Stimulated activated CD4-positive, alpha-beta T cell treated with anti-CD3 and anti-CD28 coated beads, Interleukin-1b, Interleukin-23, amount 100 ng/mL, for 4 hours (primary cell): ENCODE data around the gene ENTPD2.

Experiments used
- DNase-seq, 2 donors: peaks; one replicate each; pipeline ENCODE4 v3.0.0-alpha.2; 2020; ENCODE audit warnings: low read depth in 2 of 2

The ENTPD2 gene

DNA sequence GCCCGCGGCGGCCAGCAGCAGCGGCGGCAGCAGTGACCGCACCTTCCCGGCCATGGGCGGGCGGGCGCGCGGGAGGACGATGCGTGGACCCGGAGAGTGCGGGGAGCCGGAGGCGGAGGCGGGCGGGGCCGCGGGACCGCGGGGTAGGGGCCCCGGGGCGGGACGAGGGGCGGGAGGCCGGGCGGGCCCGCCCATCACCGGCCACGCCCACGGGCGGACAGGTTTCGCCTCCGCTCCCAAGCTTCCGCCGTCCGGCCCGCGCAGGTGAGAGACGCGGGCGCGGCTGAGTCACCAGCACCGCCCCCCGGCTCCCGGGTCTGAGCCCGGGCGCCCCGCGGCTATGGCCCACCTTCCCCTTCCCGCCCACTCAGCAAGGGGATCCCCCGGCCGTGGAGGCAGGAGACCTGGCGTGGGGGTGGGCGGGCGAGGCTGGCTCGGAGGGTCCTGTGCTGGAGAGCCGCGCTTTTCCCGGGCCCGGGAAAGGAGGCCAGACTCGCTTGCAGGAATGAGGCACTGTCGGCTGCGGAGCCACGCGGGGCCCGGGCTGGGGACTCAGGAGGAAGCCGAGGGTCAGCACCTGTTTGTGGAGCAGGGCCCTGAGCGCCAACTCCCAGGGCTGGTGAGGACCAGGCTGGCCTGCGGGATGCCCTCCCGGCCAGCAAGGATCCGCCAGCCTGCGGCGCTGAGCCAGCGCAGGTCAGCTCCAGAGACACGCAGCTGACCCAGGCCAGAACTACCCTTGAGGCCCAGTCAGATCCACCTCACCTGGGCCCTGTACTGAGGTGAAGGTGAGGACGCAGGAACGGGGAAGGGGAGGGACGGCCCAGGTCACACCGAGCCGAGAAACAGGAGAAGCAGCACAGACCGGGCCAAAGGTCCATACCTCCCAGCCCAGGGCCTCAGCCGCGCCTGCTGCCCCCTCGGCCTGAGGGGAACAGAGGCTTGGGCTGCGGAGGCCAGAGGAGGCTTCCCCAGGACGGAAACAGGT, at the start of gene ENTPD2:
Gene ENTPD2 (minus strand): TSS at position 118 of the 988 bp plus-strand sequence. CDS start 64 bp downstream, at position 54.
- peak; percentile 29 to 48 for DNase-seq

DNA sequence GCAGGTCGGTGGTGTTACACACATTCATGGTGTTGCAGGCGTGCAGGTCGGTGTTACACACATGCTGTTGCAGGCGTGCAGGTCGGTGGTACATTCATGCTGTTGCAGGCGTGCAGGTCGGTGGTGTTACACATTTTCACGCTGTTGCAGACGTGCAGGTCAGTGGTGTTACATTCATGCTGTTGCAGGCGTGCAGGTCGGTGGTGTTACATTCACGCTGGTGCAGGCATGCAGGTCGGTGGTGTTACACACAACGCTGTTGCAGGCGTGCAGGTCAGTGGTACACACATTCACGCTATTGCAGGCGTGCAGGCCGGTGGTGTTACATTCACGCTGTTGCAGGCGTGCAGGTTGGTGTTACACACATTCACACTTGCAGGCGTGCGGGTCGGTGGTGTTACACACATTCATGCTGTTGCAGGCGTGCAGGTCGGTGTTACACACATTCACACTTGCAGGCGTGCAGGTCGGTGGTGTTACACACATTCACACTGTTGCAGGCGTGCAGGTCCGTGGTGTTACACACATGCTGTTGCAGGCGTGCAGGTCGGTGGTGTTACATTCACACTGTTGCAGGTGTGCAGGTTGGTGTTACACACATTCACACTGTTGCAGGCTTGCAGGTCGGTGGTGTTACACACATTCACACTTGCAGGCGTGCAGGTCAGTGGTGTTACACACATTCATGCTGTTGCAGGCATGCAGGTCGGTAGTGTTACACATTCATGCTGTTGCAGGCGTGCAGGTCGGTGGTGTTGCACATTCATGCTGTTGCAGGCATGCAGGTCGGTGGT, 49.5 kb upstream of the ENTPD2 start:
- no peak for DNase-seq

DNA sequence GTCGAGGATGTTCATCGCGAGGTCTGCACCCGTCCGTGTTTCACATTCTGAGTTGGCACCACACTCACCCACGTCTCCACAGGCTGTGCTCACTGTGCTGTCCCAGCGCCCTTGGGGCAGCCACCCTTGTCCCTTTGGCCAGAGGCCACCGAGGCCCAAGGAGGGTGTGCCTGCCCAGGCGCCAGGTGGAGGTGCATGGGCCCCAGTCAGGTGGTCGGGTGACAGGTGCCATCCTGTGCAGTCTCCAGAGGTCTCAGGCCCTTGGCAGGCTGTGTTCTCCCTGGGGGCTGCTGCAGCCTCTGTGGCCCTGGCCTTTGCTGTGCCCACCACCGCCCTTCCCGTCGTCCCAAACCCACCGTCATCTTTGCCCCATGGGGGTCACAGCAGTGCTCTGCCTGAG, 45.4 kb upstream of the ENTPD2 start:
- no peak for DNase-seq

DNA sequence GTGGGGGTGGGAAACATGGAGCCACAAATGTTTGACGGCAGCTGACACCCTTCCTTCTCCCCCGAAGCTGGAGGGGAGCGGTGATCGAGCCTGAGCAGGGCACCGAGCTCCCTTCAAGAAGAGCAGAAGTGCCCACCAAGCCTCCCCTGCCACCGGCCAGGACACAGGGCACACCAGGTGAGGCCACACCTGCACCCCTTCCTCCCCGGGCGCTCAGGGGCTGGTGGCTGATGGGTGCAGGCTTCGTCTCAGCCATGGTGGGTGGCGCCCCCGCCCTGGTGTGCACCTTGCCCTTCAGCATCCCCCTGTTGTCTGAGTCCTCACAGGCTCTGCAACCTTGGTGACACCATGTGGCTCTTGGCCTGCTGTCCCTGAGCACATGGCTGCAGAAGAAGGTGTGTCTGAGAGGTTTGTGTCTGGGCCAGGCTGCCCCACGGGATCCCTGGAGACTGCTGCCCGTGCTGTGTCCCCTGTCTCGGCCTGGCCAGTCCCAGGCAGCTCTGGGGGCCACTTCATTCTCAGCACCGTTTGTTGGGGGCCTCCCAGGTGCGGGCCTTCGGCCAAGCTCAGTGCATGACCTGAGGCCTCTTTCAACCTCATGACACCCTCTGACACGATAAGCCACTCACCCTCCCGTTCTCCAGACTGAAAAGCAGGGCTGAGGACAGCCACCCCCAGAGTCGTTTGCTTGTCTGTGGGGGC, 44.1 kb upstream of the ENTPD2 start:
- DNase-seq, result no peak

DNA sequence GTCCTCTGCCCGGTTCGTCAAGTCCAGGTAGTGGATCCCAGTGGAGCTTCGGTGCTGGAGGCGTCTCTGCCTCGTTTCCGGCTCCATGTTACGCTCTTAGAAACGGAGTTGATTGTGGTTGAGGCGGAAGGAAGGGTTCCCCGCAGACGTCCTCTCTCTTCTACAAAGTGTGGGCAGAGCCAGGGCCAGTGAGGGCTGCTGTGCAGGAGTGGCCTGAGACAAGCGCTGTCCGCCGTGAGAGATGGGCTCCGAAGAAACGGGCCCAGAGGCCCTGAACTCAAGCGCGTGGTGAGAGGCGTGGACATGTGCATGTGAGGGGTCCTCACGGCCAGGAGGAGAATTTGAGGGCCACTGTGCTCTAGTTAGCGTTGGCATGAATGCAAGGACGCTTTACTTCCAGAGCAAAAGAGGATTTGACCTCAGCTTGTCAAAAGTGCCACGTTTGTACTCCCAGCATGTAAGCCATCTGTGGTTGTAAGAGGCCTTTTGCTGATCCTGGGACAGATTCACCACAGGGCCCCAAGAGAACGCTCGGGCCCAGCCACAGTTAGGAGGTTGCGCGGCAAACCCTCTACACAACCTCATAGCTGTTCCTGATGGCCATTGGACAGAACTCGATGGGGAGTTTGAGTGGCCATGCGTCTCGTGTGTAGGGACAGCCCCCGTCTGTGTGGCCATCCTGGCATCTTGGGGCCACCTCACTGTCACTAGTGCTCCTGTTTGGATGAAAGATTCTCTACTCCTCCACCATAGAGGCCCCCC, 43.1 kb upstream of the ENTPD2 start:
- no peak for DNase-seq

DNA sequence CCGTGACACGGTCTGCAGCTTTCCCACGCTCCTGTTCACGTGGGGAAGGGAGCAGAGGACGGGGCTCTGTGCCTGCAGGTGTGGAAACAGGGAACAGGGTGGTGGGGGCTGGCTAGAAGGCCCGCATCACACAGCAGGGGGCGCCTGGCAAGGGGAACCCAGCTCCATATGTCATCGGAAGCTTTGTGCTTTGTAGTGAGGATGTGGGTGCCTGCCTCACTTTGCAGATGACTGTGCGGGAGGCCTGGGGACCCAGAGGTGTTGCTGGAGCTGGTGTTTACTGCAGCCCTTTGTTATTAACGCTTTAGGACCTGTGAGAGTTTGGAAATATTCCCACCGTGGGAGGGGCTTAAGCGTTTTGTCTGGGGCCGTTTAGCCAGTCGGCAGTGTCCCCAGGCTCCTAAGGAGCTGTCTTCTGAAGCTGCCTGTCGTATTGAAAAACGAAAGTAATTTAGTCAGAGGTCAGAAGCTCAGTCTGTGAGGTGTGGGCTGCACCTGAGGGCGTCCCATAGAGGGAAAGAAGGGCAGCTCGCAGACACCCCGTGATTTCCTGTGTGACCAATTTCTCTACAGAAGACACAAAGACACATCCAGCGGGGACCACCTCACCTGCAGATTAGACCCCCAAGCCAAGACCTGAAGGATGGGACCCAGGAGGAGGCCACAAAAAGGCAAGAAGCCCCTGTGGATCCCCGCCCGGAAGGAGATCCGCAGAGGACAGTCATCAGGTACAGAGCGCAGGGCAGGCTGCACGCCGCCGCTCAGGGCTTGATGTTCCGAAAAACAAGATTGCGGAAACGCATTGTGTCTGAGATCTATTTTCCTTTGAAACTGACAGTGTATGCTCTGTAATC, 42.0 kb upstream of the ENTPD2 start:
- DNase-seq, result peak; percentile 76 to 79

DNA sequence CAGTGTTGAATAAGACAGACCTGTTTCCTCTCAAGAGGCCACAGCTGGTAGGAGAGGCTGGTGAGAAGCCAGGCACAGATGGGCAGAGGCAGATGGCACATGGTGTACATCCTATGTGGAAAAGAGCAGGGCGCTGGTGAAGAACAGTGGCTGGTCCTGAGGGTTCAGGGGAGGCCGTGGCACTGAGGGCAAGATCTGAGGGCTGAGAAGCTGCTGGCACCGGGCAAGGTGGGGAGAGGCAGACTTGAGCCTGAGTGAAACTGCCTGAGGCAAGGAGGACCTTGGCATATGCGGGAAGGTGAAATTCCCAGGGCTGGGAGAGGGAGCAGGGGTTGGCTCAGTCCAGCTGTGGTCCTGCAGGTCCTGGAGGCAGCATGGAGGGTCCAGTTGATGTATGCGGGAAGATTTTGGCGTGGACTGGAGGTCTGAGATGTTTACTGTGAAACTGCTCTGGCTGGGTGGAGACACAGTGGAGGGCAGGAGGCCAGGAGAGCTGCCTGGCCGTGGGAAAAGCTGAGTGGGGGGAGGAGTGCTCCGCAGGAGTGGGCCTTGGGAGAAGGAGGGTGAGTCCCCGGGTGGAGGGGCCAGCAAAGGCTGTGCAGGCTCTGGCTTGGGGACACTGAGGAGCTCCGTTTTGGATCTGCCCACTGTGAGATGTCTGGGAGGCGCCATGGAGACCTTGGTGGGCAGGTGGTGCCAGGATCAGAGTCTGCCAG, 35.5 kb upstream of the ENTPD2 start:
- no peak for DNase-seq

DNA sequence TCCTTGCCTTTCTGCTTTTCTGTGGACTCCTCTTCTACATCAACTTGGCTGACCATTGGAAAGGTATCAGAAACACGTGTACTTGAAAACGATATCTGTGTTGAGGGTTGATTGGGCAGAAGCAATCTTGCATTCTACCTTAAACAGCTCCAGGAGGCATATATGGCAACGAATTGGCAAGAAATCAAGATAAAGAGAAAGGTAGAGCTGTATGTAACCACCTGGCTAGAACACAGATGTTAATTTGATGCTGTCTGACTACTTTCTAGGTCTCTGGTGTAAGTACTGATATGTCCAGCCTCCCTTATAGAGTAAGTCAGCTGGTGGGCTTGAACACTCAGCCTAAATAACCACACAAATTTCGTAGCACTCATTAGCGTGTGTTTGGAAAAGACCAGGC, 34.3 kb upstream of the ENTPD2 start:
- DNase-seq, result no peak

DNA sequence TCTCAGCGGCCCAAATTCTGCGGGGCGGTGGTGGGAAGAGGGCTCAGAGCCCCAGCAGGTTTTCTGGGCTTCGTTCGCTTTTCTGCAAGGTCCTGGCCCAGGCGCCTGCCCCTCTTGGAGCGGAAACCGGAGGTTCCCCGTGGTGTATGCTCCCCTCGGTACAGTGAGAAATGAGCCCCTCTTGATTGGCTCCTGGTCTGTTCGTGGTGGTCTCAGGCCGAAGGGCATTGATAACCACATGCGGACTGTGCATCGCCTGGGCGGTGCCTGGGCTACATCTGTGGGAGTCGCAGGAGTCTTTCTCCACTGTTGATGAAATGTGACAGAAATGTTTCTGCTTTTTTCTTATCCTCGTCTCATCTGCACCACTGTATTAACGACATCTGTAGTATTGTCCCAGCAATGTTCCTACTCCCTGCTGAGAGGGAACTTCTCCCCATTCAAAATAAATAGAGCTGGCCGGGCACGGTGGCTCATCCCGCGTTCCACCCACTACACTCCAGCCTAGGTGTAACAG, 33.6 kb upstream of the ENTPD2 start:
- DNase-seq, result no peak

DNA sequence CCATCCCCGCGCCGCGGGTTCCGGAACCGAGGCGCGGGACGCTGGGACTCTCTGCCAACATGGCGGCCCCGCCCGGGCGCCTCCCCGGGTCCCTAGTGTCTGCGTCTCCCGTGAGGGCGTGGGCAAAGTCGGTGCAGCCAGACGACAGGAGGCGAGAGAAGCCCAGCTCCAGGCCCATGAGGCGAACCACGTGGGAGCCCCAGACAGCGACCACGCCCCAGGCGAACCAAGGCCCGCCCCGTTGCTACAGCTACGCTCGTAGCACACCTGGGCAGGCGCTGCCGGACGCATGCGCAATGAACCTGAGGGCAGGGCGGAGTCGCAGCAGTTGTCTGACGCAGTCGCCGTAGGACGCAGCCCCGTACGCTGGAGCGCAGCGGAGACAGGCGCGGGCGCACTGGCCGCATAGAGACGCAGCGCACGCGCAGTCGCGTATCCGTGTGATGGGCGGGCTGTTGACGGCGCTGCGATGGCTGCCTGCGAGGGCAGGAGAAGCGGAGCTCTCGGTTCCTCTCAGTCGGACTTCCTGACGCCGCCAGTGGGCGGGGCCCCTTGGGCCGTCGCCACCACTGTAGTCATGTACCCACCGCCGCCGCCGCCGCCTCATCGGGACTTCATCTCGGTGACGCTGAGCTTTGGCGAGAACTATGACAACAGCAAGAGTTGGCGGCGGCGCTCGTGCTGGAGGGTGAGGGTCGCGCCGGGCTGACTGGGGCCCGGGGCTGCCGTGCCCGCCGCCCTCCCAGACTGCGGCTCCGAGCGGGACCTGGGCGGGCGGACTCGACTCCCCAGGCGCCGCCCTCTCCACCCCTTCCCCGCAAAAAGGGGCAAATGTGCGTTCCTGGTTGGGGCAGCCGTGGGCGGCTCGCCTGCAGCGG, 32.9 kb upstream of the ENTPD2 start, which contains the start of gene MAN1B1:
Gene MAN1B1 (plus strand): TSS at position 455 of the 878 bp plus-strand sequence. CDS start 15 bp downstream, at position 470.
- peak; percentile 99 to 100 for DNase-seq

DNA sequence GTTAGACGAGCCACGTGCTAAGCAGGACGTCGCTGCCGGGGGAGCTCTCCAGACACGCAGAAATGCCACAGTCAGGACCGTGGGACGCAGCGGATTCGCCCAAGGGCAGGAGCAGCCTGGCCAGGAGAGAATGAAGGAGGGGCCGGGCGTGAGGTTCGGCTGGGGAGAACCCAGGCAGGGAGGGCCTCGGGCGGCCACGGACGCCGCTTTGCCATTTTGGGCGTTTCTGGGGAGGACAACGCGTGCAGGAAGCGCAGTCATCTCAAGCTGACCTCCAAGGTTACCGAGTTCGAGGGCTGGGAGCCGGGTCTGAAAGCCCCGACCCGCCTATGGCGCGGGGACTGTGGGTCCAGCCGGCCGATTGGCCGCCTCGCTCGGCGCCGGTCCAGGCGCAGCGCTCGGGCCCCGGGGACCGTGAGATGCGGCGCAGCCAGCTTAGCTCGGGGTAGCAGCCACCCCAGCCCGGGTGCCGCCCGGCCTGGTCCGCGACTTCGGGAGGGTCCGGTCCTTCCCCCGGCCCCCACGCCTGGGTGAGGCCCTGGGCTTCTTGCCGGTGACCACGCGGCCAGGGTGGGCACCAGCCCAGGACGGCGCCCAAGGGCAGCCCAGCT, 32.2 kb upstream of the ENTPD2 start:
- peak in 1 of 2 donors; percentile 9 for DNase-seq

DNA sequence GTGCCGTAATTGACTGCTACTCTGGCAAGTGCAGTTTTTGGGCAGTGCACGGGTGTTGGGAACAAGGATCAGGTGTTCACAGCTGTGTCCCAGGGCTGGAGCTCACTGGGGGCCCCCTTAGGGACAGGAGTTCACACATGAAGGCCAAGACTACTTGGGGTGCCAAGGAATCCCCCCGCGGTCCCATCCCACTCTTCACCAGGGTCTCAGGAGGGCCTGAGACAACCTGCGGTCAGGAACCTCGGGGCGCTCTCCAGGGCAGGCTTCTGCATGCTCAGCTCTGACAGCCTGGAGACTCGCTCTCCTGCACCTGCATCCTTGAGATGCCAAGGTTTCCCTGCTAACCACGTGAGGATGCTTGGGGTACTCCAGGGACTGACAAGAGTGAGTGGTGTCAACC, 30.7 kb upstream of the ENTPD2 start:
- DNase-seq, result no peak

DNA sequence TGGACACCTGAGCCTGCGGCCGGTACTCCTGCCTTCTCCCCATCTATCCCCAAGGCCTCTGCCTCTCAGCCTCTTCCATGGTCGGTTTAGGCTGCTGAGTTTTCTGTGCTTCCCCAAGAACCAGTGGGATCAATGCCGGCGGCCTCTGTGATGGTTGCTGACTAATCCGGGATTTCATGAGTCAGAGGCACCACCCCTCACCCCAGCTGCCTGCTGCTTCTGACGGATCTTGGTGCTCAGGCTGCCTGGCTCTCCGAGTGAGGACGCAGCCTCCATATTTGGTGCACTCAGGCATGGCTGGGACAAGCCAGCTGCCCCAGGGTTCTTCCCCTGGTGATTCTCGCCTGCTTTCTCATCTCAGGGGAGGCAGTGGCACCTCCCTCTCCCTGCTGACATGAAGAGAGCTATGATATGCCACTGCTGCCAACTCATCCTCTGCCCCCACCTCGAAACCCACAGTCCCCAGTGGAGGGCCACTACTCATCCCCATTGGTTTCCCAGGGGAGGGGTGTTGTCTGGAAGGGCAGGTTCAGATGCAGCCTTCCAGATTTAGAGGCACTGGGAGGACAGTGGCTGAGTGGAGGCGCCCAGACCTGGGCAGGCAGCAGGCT, 29.6 kb upstream of the ENTPD2 start:
- DNase-seq, result no peak

DNA sequence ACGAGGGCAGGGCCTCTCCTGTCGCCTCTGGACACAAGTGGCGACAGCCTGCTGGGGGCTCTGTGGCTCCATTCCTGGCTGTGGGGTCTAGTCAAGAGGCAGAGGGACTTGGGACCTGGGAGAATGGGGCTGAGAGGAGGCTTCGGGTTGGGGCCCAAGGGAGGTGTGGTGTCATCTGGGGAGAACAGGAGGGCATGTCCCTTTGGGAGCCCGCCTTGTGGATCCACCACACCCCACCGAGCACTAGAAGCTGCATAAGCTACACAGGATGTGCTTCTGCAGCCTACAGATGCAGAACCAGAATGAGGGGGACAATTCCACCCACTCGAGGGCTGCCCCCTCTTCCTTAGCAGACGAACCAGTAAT, 29.0 kb upstream of the ENTPD2 start:
- DNase-seq, result no peak

DNA sequence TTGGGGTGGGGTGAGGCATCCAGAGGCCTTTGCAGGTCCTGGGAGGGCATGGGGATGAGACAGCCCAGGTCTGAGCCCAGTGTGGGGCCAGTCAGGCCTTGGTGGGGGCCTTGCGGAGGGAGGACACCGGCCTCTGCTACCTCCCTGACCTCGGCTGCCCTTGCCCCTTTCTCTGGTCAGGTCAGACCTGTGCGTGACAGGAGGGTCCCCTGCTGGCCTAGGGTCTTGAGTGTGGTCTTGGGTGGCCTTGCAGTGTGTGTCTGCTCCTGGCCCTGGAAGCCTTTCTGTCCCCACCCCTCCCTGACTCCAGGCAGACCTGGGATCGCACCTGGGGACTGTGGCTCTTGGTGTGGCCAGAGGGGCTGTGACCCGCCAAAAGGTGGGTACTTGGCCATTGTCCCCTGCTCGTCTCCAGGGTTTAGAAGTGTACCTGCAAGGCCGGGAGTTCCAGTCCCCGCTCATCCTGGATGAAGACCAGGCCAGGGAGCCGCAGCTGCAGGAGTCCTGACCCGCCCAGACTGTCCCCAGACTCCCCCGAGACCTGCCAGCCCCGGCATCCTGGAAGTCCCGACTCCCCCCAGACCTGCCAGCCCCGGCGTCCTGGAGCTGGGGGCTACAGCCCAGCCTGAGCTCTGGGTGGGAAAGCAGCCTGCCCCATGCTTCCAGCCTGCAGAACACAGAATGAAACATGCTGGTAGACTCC, 28.5 kb upstream of the ENTPD2 start:
- DNase-seq, result no peak

DNA sequence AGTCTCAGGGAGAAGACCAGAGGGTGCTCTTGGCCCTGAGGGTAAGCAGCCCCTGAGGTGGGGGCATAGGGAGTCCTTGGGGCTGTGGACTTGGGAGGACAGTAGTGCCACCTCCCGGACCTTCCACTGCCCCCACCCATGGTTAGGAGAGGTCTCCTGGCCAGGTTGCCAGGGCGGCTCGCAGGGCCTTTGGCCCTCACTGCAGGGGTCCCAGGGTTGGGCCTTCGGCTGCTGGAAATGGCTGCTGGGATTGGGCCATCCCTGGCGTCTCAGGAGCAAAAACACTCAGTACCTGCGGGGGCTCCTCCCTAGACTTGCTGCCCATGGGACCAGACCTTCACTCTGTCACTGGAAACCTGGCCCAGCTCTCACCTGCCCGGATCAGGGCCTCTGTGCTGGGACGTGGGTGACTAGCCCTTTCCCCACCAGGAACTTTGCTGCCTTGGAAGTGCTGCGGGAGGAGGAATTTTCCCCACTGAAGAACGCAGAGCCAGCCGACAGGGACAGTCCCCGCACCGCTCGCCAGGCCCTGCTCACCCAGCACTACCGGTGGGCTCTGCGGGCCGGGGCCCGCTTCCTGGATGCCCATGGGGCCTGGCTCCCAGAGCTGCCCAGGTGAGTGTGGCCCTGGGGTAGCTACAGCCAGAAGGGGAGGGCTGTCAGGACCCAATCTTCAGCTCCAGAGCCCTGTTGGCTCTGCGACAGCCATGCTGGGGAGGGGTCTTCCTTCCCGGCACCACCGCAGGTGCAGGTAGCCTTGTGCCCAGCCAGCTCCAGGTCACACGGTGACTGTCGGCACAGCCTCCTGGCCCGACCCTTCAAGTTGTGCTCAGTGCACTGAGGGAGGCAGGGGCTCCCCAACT, 26.6 kb upstream of the ENTPD2 start:
- no peak for DNase-seq
